Left lung (tissue), 10 donors: ENCODE data around the gene B4GALNT2. TPM values are rescaled to one million over a fixed set of nuclear protein-coding genes. Genes with fewer than 3 reads are reported as not detected.
"Not testable (repeated sequence)": the region's sequence is repeated elsewhere in the genome, so short reads cannot be mapped to it uniquely, and the experiment has no call there.

Experiments
- ATAC-seq: fragments of 200-7000 bp; cut with Tn5 transposase; one replicate; pipeline ENCODE4 v1.9.1; 2020; ENCODE audit warnings: moderate library complexity
- DNase-seq, 4 donors: peaks; one replicate each; pipeline ENCODE4 v3.0.0-alpha.2; 2013 to 2020
- H3K27ac ChIP-seq, 2 donors: fragments of 200-600 bp; sonication (generic) in 1 of 2; one replicate each; pipeline versions ENCODE4 v1.5.0 to v1.8.0; 2020 to 2021
- H3K27me3 ChIP-seq, 2 donors: fragments of 200-600 bp; sonication (generic) in 1 of 2; one replicate each; pipeline versions ENCODE4 v1.5.0 to v1.8.0; 2020 to 2021
- H3K36me3 ChIP-seq, 2 donors: fragments of 200-600 bp; sonication (generic) in 1 of 2; one replicate each; pipeline versions ENCODE4 v1.5.0 to v1.8.0; 2020 to 2021
- H3K4me1 ChIP-seq, 2 donors: fragments of 200-600 bp; one replicate each; pipeline ENCODE4 v1.8.0; 2021
- H3K4me3 ChIP-seq, 2 donors: fragments of 200-600 bp; sonication (generic) in 1 of 2; one replicate each; pipeline versions ENCODE4 v1.5.0 to v1.8.0; 2020 to 2021; ENCODE audit warnings: mild to moderate bottlenecking in 1 of 2
- H3K9me3 ChIP-seq, 2 donors: fragments of 200-600 bp; sonication (generic) in 1 of 2; one replicate each; pipeline versions ENCODE4 v1.5.0 to v1.8.0; 2020 to 2021
- CTCF ChIP-seq, 2 donors: fragments of 200-600 bp; sonication (generic) in 1 of 2; IDR thresholded peaks; one replicate each; pipeline versions ENCODE4 v1.5.0 to v1.8.0; 2021; ENCODE audit warnings: antibody characterized with exemption in 2 of 2
- intact Hi-C, 2 donors: fragments of 100-400 bp; cut with DNase I; formaldehyde crosslinking; loops; one replicate each; pipeline versions ENCODE4 v1.11.2 to v1.14.2; 2022
- polyA plus RNA-seq, 6 donors: library from polyadenylated mRNA; unstranded; fragments of 120-200 nt; gene quantifications; one replicate each; pipeline ENCODE4 v1.2.1, GENCODE V29; 2013; ENCODE audit not compliant: insufficient read length in 6 of 6
- total RNA-seq, 2 donors: library from RNA; stranded (reverse); fragmentation: NEBNext Ultra II Directional; extraction: Animal tissue kit (Norgen Biotek cat#: 25700); gene quantifications; one replicate each; pipeline ENCODE4 v1.2.1, GENCODE V29; 2021
- donor health status: DM: no; HTN: yes; CAD: no.
- donor health status: DM: no; HTN: no; CAD: no.

Gene B4GALNT2
- total and polyA plus RNA-seq, 8 donors: 0.16 to 0.87 (median 0.58) TPM

DNA sequence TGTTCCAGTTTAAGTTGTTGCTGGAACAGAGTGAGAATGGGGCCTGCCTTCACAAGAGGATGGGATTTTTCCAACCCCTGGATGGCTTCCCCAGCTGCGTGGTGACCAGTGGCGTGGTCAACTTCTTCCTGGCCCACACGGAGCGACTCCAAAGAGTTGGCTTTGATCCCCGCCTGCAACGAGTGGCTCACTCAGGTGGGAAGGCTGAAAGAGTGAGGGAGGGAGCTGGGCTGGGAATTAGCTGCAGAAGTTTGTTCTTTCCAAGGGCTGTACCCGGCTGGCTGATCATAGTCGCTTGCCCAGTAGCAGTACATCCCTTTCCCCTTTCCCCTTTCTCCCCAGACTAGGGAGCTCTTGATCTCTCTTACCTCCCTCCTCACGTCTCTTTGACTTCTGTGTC is 36.1 kb downstream of the B4GALNT2 start:
- ATAC-seq: no peak
- peaks cover 3 to 59% of the 10 kb centered on the region in 2 donors for H3K27me3 ChIP-seq
- intact Hi-C loops: no loop called here

DNA sequence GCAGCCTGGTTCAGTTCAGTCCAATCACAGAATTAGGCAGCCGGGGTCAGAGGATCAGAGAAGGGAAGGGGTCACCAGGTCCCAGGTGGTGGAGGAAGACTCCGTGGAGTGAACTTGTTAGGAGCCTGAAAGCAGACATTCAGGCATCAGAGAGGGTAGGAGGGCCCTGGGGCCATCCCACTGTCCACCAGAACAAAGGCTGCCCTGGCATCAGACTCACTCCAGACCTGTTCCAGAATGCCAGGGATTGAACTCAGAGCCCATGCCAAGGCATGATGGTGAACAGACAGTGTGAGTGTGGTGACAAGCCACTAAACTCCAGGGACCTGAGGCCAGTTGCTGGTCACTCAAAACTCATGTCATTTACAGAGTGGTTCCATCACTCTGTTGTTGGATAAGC is 37.6 kb downstream of the B4GALNT2 start:
- Histone ChIP-seq H3K4me3 (no peak overlapping the region), H3K4me1 (no peaks in the 10 kb centered on the region), H3K27me3 (peaks cover 3 to 57% of the 10 kb centered on the region in 2 donors), H3K9me3 (peaks cover 0 to 13% of the 10 kb centered on the region in 2 donors), H3K36me3 (no peaks in the 10 kb centered on the region), H3K27ac (no peak overlapping the region)
- intact Hi-C loops: no loop called here
- ATAC-seq: no peak
- DNase-seq: no peak
- TF ChIP-seq CTCF (IDR thresholded peaks at IDR 0.05): no peak

More for the DNA sequence above, 36.1 kb downstream of the B4GALNT2 start:
- no peaks in the 10 kb centered on the region for H3K36me3 ChIP-seq
- no peaks in the 10 kb centered on the region for H3K4me1 ChIP-seq
- H3K9me3 ChIP-seq: peaks cover 0 to 1% of the 10 kb centered on the region in 2 donors
- DNase-seq: no peak
- TF ChIP-seq CTCF (IDR thresholded peaks at IDR 0.05): no peak
- no peak overlapping the region for H3K27ac ChIP-seq
- no peak overlapping the region for H3K4me3 ChIP-seq

- H3K27me3 ChIP-seq: peaks cover 3 to 53% of the 10 kb centered on the region in 2 donors
- DNase-seq, H3K27ac ChIP-seq, H3K4me1 ChIP-seq, H3K36me3 ChIP-seq, H3K4me3 ChIP-seq, ATAC-seq, intact Hi-C loops: not testable (repeated sequence)
- peaks cover 0 to 18% of the 10 kb centered on the region in 2 donors for H3K9me3 ChIP-seq
Measured at GRCh38 chr17:49170711-49171110, 38.1 kb downstream of the B4GALNT2 start.

DNA sequence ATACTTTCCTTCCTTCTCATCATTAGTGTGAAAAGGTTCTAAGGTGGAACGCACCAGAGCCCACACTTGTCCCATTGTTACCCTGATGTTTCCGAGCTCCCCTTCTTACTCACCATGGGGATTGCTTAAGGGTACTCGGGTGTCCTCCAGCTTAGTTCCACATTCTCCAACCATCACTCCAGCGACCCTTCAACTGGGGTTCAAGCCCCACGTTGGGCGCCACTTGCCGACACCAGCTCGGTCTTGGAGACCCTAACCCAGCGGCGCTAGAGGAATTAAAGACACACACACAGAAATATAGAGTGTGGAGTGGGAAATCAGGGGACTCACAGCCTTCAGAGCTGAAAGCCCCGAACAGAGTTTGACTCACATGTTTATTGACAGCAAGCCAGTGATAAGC is 43.4 kb downstream of the B4GALNT2 start:
- ATAC-seq, DNase-seq: not testable (repeated sequence)
- intact Hi-C loops: loop anchor here in 1 of 2 donors (5.0 kb wide), 1 partner anchor 116 kb away; no protein-coding TSS in a partner anchor

DNA sequence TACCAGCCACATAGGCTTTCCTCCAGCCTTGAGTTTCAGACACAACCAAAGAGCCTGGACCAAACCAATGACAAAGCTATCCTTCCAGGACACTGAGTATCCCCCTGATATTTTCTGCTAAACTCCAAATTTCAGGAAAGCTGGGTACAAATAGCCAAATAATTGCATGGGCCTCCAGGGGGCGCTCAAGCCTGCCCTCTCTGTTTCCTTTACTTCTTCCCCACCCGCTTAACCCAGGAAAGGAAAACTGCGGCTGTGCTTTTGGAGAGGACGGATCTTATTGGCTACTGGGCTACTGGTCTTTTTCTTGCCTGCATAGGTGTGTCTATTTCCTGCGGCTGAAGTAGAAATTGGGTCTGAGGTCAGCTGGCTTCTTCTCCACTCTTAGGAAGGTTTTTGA is 47.7 kb downstream of the B4GALNT2 start:
- TF ChIP-seq CTCF (IDR thresholded peaks at IDR 0.05): peak; percentile 77 to 79
- intact Hi-C loops: loop anchor here in 1 of 2 donors (5.0 kb wide), 1 partner anchor 42 kb away; no protein-coding TSS in a partner anchor
- no peaks in the 10 kb centered on the region for H3K36me3 ChIP-seq
- no peaks in the 10 kb centered on the region for H3K27me3 ChIP-seq
- H3K4me3 ChIP-seq: no peak overlapping the region
- H3K4me1 ChIP-seq: no peaks in the 10 kb centered on the region
- no peak overlapping the region for H3K27ac ChIP-seq
- peak; percentile 7 to 85 (median 52) for DNase-seq
- peak; percentile 94 for ATAC-seq
- peaks cover 0 to 36% of the 10 kb centered on the region in 2 donors for H3K9me3 ChIP-seq

More for the DNA sequence above, 43.4 kb downstream of the B4GALNT2 start:
- not testable (repeated sequence) for H3K36me3 ChIP-seq, H3K27me3 ChIP-seq, H3K4me1 ChIP-seq, H3K4me3 ChIP-seq, H3K27ac ChIP-seq
- peaks cover 0 to 42% of the 10 kb centered on the region in 2 donors for H3K9me3 ChIP-seq

DNA sequence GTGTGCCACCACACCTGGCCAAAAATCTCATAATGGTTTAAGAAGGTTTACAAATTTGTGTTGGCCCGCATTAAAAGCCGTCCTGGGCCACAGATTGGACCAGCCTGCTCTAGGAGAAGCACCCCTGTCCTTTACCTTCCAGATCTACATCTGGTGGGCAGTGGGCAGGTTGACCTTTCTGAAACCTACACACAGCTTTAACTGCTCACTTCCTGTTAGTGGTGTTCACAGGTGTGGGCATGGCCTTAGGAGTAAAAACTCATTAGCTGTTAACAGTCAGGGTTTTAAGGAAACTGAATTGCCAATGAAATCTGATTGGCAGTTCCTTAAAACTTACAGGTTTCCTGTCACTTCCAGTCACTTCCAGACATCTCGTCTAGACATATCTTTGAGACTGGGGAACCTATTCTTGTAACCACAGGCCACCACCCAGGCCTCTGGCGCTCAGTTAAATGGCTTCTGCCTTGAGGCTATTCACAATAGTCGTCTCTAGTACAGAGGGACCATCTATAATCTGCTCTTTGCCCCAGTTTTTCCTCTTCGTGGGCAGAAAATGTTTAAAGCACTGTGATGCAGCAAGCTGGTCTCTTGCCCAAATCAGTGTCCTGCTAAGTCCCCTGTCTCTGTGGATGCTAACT is 48.5 kb downstream of the B4GALNT2 start:
- intact Hi-C loops: loop anchor here in 1 of 2 donors (5.0 kb wide), 1 partner anchor 41 kb away; no protein-coding TSS in a partner anchor
- no peak for DNase-seq
- Histone ChIP-seq H3K27ac (no peak overlapping the region), H3K4me1 (no peaks in the 10 kb centered on the region), H3K4me3 (no peak overlapping the region), H3K27me3 (no peaks in the 10 kb centered on the region), H3K36me3 (no peaks in the 10 kb centered on the region), H3K9me3 (peaks cover 0 to 33% of the 10 kb centered on the region in 2 donors)
- ATAC-seq: no peak
- no peak for TF ChIP-seq CTCF (IDR thresholded peaks at IDR 0.05)
